ENCODE measurements around the gene MGLL. TPM values are rescaled to one million over a fixed set of nuclear protein-coding genes. Genes with fewer than 3 reads are reported as not detected.

Gene MGLL
- polyA plus RNA-seq = 8.6 TPM

DNA sequence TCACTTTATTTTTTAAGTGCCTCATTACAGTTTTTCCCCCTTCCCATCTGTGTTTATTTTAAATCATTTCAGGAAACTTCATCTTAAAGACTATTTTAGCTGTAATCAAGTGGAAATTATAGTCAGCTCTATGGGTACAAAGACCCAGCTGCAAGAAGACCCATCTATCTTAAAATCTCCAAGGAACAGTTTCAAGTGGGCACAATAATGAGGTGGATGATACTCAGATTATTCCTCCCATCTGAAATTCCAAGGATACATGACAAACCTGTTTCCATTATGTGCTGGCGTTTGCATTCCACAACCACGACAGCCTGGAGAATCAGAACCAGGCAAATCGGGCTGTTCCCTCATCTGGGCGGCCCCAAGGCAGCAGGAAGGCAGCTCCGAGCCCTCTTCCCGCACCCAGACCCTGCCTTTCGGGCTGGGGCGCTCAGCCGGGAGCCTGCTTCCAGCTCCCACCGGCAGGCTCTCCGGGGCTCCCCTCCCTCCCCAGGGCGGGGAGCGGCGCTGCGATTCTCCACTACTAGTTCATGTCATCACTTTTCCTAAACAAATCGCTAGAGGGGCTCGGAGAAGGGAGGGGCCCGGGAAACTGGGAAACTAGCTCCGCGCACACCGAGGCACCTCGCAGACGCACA, at the start of gene MGLL:
TSS of gene MGLL (minus strand) at position 475 of the 641 bp plus-strand sequence. CDS start at position 278, 197 bp downstream.
- Mint-ChIP-seq H3K4me3 (peak within 1 kb of the TSS; percentile 86 to 96 (median 93)), H3K36me3 (peaks cover 1% of the 10 kb centered on the region), H3K9me3 (peaks cover 0 to 3% (median 0%) of the 10 kb centered on the region in 3 donors), H3K4me1 (peaks cover 7 to 31% (median 18%) of the 10 kb centered on the region in 3 donors), H3K27me3 (peaks cover 21% of the 10 kb centered on the region), H3K27ac (peak within 1 kb of the TSS in 1 of 3 donors; percentile 69)

- peaks cover 2% of the 10 kb centered on the region for H3K36me3 Mint-ChIP-seq
- no peak overlapping the region for H3K27ac Mint-ChIP-seq
- H3K4me3 Mint-ChIP-seq = no peak overlapping the region
- peaks cover 8% of the 10 kb centered on the region for H3K27me3 Mint-ChIP-seq
- no peaks in the 10 kb centered on the region for H3K4me1 Mint-ChIP-seq
- no peaks in the 10 kb centered on the region for H3K9me3 Mint-ChIP-seq
Measured at GRCh38 chr3:127870156-127870555, 47.8 kb upstream of the MGLL start.

DNA sequence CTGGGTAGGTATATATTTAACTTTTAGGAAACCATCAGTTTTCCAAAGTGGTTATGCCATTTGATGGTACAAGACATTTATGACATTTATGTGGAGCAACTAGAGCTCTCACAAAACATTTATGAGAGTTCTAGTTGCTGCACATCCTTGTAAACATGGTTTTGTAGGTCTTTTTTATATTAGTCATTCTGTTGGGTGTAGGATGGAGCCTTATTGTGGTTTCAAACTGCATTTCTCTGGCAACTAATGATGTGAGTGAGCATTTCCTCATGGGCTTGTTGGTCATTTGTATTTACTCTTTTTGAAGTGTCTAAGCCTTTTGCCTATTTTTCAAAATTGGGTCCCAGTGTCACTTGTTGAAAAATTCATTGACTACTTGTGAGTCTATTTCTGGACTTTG, 45.7 kb upstream of the MGLL start:
- Mint-ChIP-seq H3K27ac (no peak overlapping the region), H3K36me3 (peaks cover 2% of the 10 kb centered on the region), H3K4me3 (no peak overlapping the region), H3K4me1 (no peaks in the 10 kb centered on the region), H3K27me3 (peaks cover 8% of the 10 kb centered on the region), H3K9me3 (no peaks in the 10 kb centered on the region)

DNA sequence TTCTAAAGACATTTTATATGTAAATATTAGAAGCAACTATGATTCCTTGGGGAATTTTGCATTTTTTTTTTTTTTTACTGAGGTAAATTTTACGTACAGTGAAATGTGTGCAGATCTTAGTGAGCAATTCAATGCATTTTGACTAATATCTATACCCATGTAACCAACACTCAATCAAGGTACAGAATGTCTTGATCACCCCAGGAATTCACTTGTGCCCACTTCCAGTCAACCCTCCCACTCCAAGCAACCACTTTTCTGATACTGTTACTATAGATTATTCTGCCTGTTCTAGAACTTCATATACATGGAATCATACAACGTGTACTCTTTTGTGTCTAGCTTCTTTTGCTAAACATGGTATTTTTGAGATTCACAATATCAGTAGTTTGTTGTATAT, 45.1 kb upstream of the MGLL start:
- no peak overlapping the region for H3K4me3 Mint-ChIP-seq
- peaks cover 2% of the 10 kb centered on the region for H3K36me3 Mint-ChIP-seq
- peaks cover 8% of the 10 kb centered on the region for H3K27me3 Mint-ChIP-seq
- H3K27ac Mint-ChIP-seq = no peak overlapping the region
- H3K4me1 Mint-ChIP-seq = no peaks in the 10 kb centered on the region
- no peaks in the 10 kb centered on the region for H3K9me3 Mint-ChIP-seq

DNA sequence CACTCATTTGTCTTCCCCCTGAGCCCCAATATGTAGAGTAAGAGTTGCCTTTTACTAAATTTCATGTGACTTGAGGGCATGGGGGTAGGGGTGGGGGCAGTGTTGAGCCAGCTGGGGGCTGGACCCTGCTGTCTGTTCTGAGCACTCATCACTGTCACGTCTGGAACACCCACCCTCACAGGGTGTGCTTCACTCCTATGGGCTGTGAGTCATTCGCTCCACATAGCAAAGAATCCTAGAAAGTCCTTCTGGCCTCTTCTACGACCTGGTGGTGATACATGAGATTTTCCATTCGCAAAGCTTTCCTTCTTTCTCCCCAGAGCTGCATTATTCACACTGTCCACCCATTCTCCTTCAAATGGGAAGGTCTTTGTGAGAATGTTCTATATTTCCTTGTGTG, 43.6 kb upstream of the MGLL start:
- Mint-ChIP-seq H3K27me3 (peaks cover 4% of the 10 kb centered on the region), H3K4me3 (no peak overlapping the region), H3K4me1 (no peaks in the 10 kb centered on the region), H3K36me3 (peaks cover 2% of the 10 kb centered on the region), H3K9me3 (no peaks in the 10 kb centered on the region), H3K27ac (no peak overlapping the region)

GRCh38 chr3:127860211-127860696, 37.9 kb upstream of the MGLL start:
- no peaks in the 10 kb centered on the region for H3K27me3 Mint-ChIP-seq
- H3K27ac Mint-ChIP-seq = no peak overlapping the region
- no peaks in the 10 kb centered on the region for H3K9me3 Mint-ChIP-seq
- peaks cover 0 to 2% (median 0%) of the 10 kb centered on the region in 3 donors for H3K4me1 Mint-ChIP-seq
- peaks cover 3% of the 10 kb centered on the region for H3K36me3 Mint-ChIP-seq
- H3K4me3 Mint-ChIP-seq = no peak overlapping the region

DNA sequence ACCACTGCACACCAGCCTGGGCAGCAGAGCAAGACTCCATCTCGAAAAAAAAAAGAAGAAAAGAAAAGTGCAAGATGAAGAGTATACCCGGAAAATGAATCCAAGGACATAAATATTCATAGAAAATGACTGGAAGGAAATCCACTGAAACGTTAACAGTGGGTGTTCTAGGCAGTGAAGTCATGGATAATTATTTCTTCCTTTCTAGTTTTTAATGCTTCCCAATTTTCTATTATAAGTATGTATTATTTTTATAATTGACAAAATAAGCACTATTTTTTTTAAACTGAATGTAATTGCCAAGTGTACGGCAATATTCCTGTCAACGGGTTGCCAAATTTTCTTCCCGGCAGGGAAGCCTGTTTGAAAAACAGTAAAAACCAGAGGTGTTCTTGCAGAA, 37.4 kb upstream of the MGLL start:
- no peaks in the 10 kb centered on the region for H3K27me3 Mint-ChIP-seq

DNA sequence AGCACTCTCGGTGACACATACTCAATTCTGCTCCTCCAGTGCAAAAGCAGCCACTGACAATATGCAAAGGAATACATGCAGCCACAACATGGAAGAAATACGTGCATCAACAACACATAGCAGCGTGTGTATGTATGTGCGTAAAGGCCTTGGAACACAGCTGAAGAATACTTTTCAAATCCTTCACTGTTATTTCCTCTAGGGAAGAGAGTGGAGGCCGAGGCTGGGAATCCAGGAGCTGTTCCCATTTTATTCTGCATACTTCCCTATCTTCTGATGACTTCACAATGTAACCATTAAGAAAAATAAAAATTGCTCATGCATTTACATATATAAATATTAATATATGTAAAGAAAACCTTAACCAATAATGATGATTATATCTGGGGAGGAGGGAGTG, 36.6 kb upstream of the MGLL start:
- H3K36me3 Mint-ChIP-seq = peaks cover 4% of the 10 kb centered on the region
- no peaks in the 10 kb centered on the region for H3K27me3 Mint-ChIP-seq
- no peaks in the 10 kb centered on the region for H3K9me3 Mint-ChIP-seq
- no peak overlapping the region for H3K4me3 Mint-ChIP-seq
- no peak overlapping the region for H3K27ac Mint-ChIP-seq
- peaks cover 0 to 2% (median 0%) of the 10 kb centered on the region in 3 donors for H3K4me1 Mint-ChIP-seq

More for the DNA sequence above, 37.4 kb upstream of the MGLL start:
- no peaks in the 10 kb centered on the region for H3K9me3 Mint-ChIP-seq
- H3K36me3 Mint-ChIP-seq = peaks cover 3% of the 10 kb centered on the region
- H3K27ac Mint-ChIP-seq = no peak overlapping the region
- H3K4me1 Mint-ChIP-seq = peaks cover 0 to 2% (median 0%) of the 10 kb centered on the region in 3 donors
- H3K4me3 Mint-ChIP-seq = no peak overlapping the region

DNA sequence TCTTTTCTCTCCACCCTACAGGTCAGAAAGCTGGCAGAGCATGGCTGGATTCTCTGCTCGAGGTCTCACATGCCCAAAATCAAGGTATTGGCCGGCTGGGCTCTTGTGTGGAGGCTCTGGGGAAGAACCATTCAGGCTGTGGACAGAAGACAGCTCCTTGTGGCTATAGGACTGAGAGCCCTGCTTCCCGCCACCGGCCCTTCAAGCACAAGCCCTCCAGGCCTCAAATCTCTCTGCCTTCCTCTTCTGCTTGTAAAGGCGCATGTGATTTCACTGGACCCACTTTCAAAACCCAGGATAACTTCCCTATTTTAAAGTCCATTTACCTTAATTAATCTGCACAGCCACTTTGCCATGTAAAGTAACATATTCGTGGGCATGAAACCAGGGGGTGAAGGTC, 36.2 kb upstream of the MGLL start:
- no peak overlapping the region for H3K27ac Mint-ChIP-seq
- H3K4me3 Mint-ChIP-seq = no peak overlapping the region
- peaks cover 5% of the 10 kb centered on the region for H3K36me3 Mint-ChIP-seq
- H3K4me1 Mint-ChIP-seq = peaks cover 0 to 4% (median 3%) of the 10 kb centered on the region in 3 donors
- H3K9me3 Mint-ChIP-seq = no peaks in the 10 kb centered on the region
- H3K27me3 Mint-ChIP-seq = peaks cover 2% of the 10 kb centered on the region

DNA sequence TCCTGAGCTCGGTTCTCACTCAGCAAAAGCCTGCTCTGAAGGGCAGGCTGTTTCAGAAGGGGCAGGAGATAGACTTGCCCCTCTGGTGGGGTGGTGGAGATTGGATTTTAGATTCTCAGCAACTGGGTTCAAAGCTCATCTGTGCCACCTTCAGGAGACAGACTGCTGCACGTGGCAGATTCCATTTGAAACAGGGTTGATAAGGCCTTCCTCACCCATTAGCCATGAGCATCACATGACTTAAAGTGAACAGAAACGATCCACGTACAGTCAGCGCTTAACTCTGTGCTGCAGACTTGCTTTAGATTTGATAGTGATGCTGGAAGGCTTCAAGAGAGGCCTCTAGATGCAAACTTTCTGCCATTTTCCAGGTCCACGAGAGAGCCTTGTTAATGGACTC, 35.0 kb upstream of the MGLL start:
- Mint-ChIP-seq H3K27me3 (peaks cover 2% of the 10 kb centered on the region), H3K9me3 (no peaks in the 10 kb centered on the region)

GRCh38 chr3:127856801-127857200, 34.5 kb upstream of the MGLL start:
- Mint-ChIP-seq H3K36me3 (peaks cover 5% of the 10 kb centered on the region), H3K27ac (no peak overlapping the region)

More for the DNA sequence above, 35.0 kb upstream of the MGLL start:
- peaks cover 5% of the 10 kb centered on the region for H3K36me3 Mint-ChIP-seq
- H3K4me3 Mint-ChIP-seq = no peak overlapping the region
- H3K27ac Mint-ChIP-seq = no peak overlapping the region
- peaks cover 0 to 6% (median 4%) of the 10 kb centered on the region in 3 donors for H3K4me1 Mint-ChIP-seq

DNA sequence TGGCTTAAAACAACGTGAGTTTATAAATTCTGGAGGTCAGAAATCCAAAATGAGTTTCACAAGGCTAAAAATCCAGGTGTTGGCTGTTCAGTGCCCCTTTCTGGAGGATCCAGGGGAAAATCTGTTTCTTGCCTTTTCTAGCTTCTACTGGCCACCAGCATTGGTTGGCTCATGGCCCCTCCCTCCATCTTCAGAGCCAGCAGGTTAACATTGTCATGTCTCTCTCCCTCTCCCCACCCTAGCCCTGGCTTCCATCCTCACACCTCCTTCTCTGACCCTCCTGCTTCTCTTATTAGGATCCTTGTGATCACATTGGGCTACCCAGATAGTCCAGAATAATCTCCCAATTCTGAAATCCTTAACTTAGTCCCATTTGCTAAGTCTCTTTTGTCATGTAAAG, 32.9 kb upstream of the MGLL start:
- Mint-ChIP-seq H3K4me1 (peaks cover 0 to 6% (median 4%) of the 10 kb centered on the region in 3 donors), H3K4me3 (no peak overlapping the region), H3K36me3 (peaks cover 3% of the 10 kb centered on the region), H3K27me3 (peaks cover 2% of the 10 kb centered on the region), H3K9me3 (no peaks in the 10 kb centered on the region), H3K27ac (no peak overlapping the region)

More at GRCh38 chr3:127856801-127857200, 34.5 kb upstream of the MGLL start:
- peaks cover 0 to 6% (median 4%) of the 10 kb centered on the region in 3 donors for H3K4me1 Mint-ChIP-seq
- H3K27me3 Mint-ChIP-seq = peaks cover 2% of the 10 kb centered on the region
- no peaks in the 10 kb centered on the region for H3K9me3 Mint-ChIP-seq
- H3K4me3 Mint-ChIP-seq = no peak overlapping the region

- Mint-ChIP-seq H3K4me3 (peak overlapping the region in 2 of 4 donors; percentile 21 to 80), H3K9me3 (no peaks in the 10 kb centered on the region), H3K36me3 (peaks cover 3% of the 10 kb centered on the region), H3K27ac (peak overlapping the region in 1 of 3 donors; percentile 21), H3K27me3 (peaks cover 2% of the 10 kb centered on the region), H3K4me1 (peaks cover 0 to 6% (median 4%) of the 10 kb centered on the region in 3 donors)
Measured at GRCh38 chr3:127853681-127854080, 31.4 kb upstream of the MGLL start.

DNA sequence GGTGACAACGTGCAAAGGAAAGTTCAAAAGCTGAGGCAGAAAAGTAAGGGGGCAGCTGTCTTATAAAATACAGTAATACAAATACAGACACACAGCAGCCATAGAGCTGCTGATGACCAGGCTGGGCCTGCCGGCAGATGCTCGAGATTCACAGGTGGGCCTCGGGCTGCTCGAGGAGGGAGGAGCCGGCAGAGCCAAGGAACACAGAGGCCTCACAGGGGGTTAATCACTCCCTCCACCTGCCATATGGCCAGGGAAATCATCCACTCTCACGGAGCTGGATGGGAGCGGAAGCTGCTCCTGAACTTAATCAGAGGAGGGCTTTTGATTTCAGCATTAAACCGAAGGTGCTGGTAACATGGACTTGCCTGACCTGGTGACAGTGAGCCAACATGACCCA, 29.6 kb upstream of the MGLL start:
- Mint-ChIP-seq H3K27me3 (peaks cover 3% of the 10 kb centered on the region), H3K36me3 (peaks cover 3% of the 10 kb centered on the region), H3K4me1 (peaks cover 0 to 6% (median 4%) of the 10 kb centered on the region in 3 donors), H3K4me3 (no peak overlapping the region), H3K27ac (no peak overlapping the region), H3K9me3 (no peaks in the 10 kb centered on the region)

DNA sequence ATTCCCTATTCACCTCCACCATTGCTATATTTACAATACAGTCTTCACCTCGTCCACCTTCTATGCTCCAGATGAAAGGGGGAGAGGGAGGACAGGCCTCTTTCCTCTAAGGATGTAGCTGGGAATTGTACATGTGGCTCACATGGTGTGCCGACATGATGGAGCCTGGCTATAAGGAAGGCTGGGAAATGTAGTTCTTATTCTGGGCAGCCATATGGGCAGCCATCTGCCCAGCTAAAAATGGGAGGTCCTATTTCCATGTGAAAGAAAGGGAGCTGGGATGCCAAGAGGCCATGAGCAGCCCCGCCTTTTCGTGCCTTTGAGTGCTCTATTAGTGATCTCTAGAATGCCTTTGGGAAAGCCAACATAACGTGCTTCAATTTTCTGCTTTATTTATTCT, 27.1 kb upstream of the MGLL start:
- H3K27me3 Mint-ChIP-seq = peaks cover 3% of the 10 kb centered on the region

More for the DNA sequence above, 27.1 kb upstream of the MGLL start:
- no peak overlapping the region for H3K4me3 Mint-ChIP-seq
- no peak overlapping the region for H3K27ac Mint-ChIP-seq
- H3K4me1 Mint-ChIP-seq = peaks cover 0 to 14% (median 10%) of the 10 kb centered on the region in 3 donors
- peaks cover 4% of the 10 kb centered on the region for H3K36me3 Mint-ChIP-seq
- no peaks in the 10 kb centered on the region for H3K9me3 Mint-ChIP-seq
